ENCODE data around the gene MRGPRX2. TPM values are rescaled to one million over a fixed set of nuclear protein-coding genes. Genes with fewer than 3 reads are reported as not detected.

The MRGPRX2 gene
- total and polyA plus RNA-seq, 12 donors = not detected

DNA sequence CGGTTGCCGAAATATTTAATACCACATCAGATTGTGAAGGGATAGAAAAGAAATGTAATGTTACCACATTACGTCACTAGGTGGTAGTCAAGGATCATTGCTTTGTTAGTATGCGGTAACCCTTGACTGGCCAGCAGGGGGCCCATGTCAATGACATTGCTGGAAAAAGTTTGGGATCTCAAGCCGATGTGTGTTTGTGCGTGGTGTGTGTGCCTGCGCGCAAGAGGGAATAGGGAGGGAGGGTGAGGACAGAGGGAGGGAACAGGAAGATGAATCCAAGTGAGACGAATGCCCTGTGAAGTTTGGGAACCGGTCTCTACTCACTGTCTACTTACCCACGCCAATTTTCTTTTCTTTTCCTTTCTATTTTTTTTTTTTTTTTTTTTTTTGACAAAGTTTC, 10.7 kb upstream of the MRGPRX2 start:
- 3 to 5% (median 4%) methylated on average over 11 of the region's 11 CpGs for WGBS, 4 donors
- Histone ChIP-seq H3K27me3 (no peaks in the 10 kb centered on the region), H3K4me3 (no peak overlapping the region), H3K27ac (no peak overlapping the region), H3K36me3 (replicated peaks in 1 of 2) (no peaks in the 10 kb centered on the region), H3K4me1 (replicated peaks in 1 of 2) (no peaks in the 10 kb centered on the region), H3K9me3 (replicated peaks in 1 of 3) (no peaks in the 10 kb centered on the region)
- peak; percentile 68 to 89 (median 80) for DNase-seq
- intact Hi-C loops (cut with DNase I) = loop anchor here (5.0 to 10.0 kb wide), 5 partner anchors 174 to 674 kb away; partner anchors contain the start of gene E2F8 (in 1 of the 2)
- peak; percentile 70 to 100 (median 94) for TF ChIP-seq CTCF (IDR thresholded peaks at IDR 0.05)
- TF ChIP-seq POLR2A (IDR thresholded peaks at IDR 0.05) = no peak

DNA sequence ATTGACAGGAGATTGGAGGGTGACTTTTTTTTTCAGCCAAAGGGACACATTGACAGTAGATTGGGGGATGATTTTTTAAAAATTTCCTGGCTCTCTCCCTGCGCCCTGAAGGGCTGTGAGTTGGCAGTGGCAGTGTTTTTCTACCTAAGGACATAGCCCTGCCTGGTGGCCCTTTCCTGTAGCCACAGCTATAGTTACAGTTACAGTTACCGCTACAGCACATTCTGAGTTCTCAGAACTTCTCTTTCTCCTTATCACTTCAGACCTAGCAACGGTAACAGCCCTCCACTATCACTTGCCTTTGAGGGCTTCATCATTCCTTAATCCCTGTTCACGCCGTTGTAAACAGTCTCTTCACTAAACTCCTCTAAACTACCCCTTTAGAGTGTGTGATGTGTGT, 684 bp downstream of the MRGPRX2 start:
- Histone ChIP-seq H3K4me3 (no peak overlapping the region), H3K36me3 (replicated peaks in 1 of 2) (no peaks in the 10 kb centered on the region), H3K27ac (no peak overlapping the region), H3K9me3 (replicated peaks in 1 of 3) (no peaks in the 10 kb centered on the region), H3K27me3 (no peaks in the 10 kb centered on the region), H3K4me1 (replicated peaks in 1 of 2) (no peaks in the 10 kb centered on the region)
- intact Hi-C loops (cut with DNase I) = no loop called here
- TF ChIP-seq CTCF (IDR thresholded peaks at IDR 0.05) (no peak), POLR2A (IDR thresholded peaks at IDR 0.05) (no peak)
- WGBS, 4 donors = 57 to 66% (median 61%) methylated on average over 5 of the region's 5 CpGs
- DNase-seq = no peak

DNA sequence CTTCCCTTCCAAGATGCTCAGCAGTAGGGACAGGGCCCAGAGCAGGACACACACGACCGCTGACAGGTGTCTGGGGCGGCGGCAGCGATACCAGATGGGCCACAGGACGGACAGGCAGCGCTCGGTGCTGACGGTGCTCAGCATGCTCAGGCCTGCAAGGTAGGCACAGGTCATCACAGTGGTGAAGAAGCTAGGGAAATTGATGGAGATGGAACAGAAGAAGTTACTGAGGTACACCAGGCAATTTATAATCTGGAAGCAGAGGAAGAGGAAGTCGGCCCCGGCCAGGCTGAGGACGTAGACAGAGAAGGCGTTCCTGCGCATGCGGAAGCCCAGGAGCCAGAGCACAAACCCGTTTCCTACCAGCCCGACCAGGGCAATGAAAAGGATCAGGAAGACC, 4.6 kb downstream of the MRGPRX2 start:
- no peaks in the 10 kb centered on the region for H3K36me3 ChIP-seq (replicated peaks in 1 of 2)
- H3K27me3 ChIP-seq = no peaks in the 10 kb centered on the region
- 86 to 90% (median 89%) methylated on average over 17 of the region's 17 CpGs for WGBS, 4 donors
- no peaks in the 10 kb centered on the region for H3K4me1 ChIP-seq (replicated peaks in 1 of 2)
- DNase-seq = no peak
- no peak for TF ChIP-seq POLR2A (IDR thresholded peaks at IDR 0.05)
- TF ChIP-seq CTCF (IDR thresholded peaks at IDR 0.05) = no peak
- no peak overlapping the region for H3K4me3 ChIP-seq
- H3K27ac ChIP-seq = no peak overlapping the region
- intact Hi-C loops (cut with DNase I) = no loop called here
- H3K9me3 ChIP-seq (replicated peaks in 1 of 3) = no peaks in the 10 kb centered on the region

GRCh38 chr11:19055016-19055415, 5.5 kb downstream of the MRGPRX2 start:
- 77 to 94% (median 88%) methylated on average over 3 of the region's 3 CpGs for WGBS, 4 donors
- no peak for DNase-seq
- no peak overlapping the region for H3K27ac ChIP-seq
- intact Hi-C loops (cut with DNase I) = no loop called here
- TF ChIP-seq CTCF (IDR thresholded peaks at IDR 0.05) (no peak), POLR2A (IDR thresholded peaks at IDR 0.05) (no peak)
- no peaks in the 10 kb centered on the region for H3K4me1 ChIP-seq (replicated peaks in 1 of 2)
- H3K9me3 ChIP-seq (replicated peaks in 1 of 3) = no peaks in the 10 kb centered on the region
- H3K36me3 ChIP-seq (replicated peaks in 1 of 2) = no peaks in the 10 kb centered on the region
- H3K27me3 ChIP-seq = no peaks in the 10 kb centered on the region
- no peak overlapping the region for H3K4me3 ChIP-seq
